Measurements from ENCODE around the gene CLDN4. TPM values are rescaled to one million over a fixed set of nuclear protein-coding genes. Genes with fewer than 3 reads are reported as not detected.

Gene CLDN4
- total RNA-seq, 1 experiment from 2014 or later, result 15.6 TPM

GRCh38 chr7:73832806-73833205 lies 2.0 kb downstream of the CLDN4 start:
- H3K14ac ChIP-seq (ENCODE audit: insufficient read depth, low read length), result peak overlapping the region; percentile 64; the same call in 1 of the 2 replicates
- H3K36me3 Mint-ChIP-seq (ENCODE audit: insufficient read depth in 1 of 3, low read depth in 3 of 3), result peaks cover 2 to 7% (median 5%) of the 10 kb centered on the region in 3 experiments; a peak in 4 of 7 replicates
- H3K27ac ChIP-seq (ENCODE audit: insufficient read length, low read depth, low read length), result no peak overlapping the region
- H2BK20ac ChIP-seq (ENCODE audit: low read depth, low read length, poor library complexity, severe bottlenecking), result no peak overlapping the region
- peaks cover 0 to 4% of the 10 kb centered on the region in 2 experiments; a peak in 3 of 5 replicates for H3K9me3 Mint-ChIP-seq
- peaks cover 52 to 58% of the 10 kb centered on the region in 2 experiments for H3K4me1 Mint-ChIP-seq
- H2BK12ac ChIP-seq (ENCODE audit: insufficient read length, low read depth, low read length), result no peak overlapping the region
- H4K91ac ChIP-seq (ENCODE audit: insufficient read length, low read depth, low read length), result no peak overlapping the region
- H3K4me2 ChIP-seq (ENCODE audit: insufficient read depth, insufficient read length, low read length), result no peak overlapping the region
- H3K9ac ChIP-seq (ENCODE audit: extremely low read depth, insufficient read length, low read length), result peak overlapping the region; percentile 31
- H4K5ac ChIP-seq (ENCODE audit: insufficient read length, low read depth, low read length), result no peak overlapping the region
- H3K27ac Mint-ChIP-seq, result peak overlapping the region; percentile 78 to 85 (median 80); a peak in 4 of 7 replicates
- H3K23me2 ChIP-seq (ENCODE audit: insufficient read length, low read depth, low read length, poor library complexity, severe bottlenecking), result peaks cover 9% of the 10 kb centered on the region
- H2AK5ac ChIP-seq (ENCODE audit: insufficient read length, low read length), result no peak overlapping the region
- no peak overlapping the region for H4K8ac ChIP-seq (replicated peaks; ENCODE audit: insufficient read length, low read depth, low read length)
- DNase-seq, result peak; percentile 29
- peaks cover 9% of the 10 kb centered on the region; the same call in 1 of the 2 replicates for H3K27me3 Mint-ChIP-seq (ENCODE audit: low read depth)
- peaks cover 15% of the 10 kb centered on the region for H3K4me1 ChIP-seq (ENCODE audit: insufficient read depth, low read length)
- H3T11ph ChIP-seq (ENCODE audit: low read length), result no peak overlapping the region
- no peak for TF ChIP-seq CTCF (conservative IDR thresholded peaks at IDR 0.05)
- H3K79me1 ChIP-seq (ENCODE audit: insufficient read depth, low read depth, low read length, poor library complexity, severe bottlenecking), result no peaks in the 10 kb centered on the region
- no peak overlapping the region for H3K4me3 Mint-ChIP-seq
- no peak overlapping the region for H3K4ac ChIP-seq (ENCODE audit: low read depth, low read length)
- no peaks in the 10 kb centered on the region for H3K27me3 ChIP-seq (ENCODE audit: insufficient read depth, low read length)
- no CpG with 5 or more reads among the region's 13 CpGs for WGBS (ENCODE audit: extremely low coverage, insufficient read length, low lambda C conversion rate)
- no peaks in the 10 kb centered on the region for H3K9me3 ChIP-seq (ENCODE audit: control insufficient read depth, low read depth, low read length)
- no peak overlapping the region for H2BK15ac ChIP-seq (ENCODE audit: low read depth, low read length)
- no peaks in the 10 kb centered on the region for H4K20me1 ChIP-seq (ENCODE audit: control insufficient read depth, insufficient read depth, insufficient read length)
- no peak overlapping the region for H3K18ac ChIP-seq (ENCODE audit: insufficient read length, low read depth, low read length)
- no peak overlapping the region for H2BK5ac ChIP-seq (ENCODE audit: insufficient read length, low read length)
- no peak overlapping the region for H3K23ac ChIP-seq (ENCODE audit: insufficient read length, low read depth, low read length)
- H2BK120ac ChIP-seq (ENCODE audit: low read depth, low read length, poor library complexity, severe bottlenecking), result no peak overlapping the region
- H3K79me2 ChIP-seq (ENCODE audit: insufficient read depth, low read length), result no peaks in the 10 kb centered on the region
- H2AFZ ChIP-seq (ENCODE audit: low read length), result no peak overlapping the region
- no peak overlapping the region for H3K56ac ChIP-seq (ENCODE audit: insufficient read length, low read depth, low read length)
